Loucy (cell line): ENCODE measurements around the gene LEKR1.

ENCODE experiments used
- CTCF ChIP-seq: fragments of 200-600 bp; sonication (generic); conservative IDR thresholded peaks from 2 replicates; pipeline ENCODE4 v1.5.1; 2014; ENCODE audit warnings: mild to moderate bottlenecking, antibody characterized with exemption, low read length
- EZH2phosphoT487 ChIP-seq: fragments of 200-600 bp; IDR thresholded peaks from 2 replicates; pipeline ENCODE4 v1.6.1; 2018; ENCODE audit warnings: antibody characterized with exemption, mild to moderate bottlenecking, moderate library complexity, borderline replicate concordance

- no peak for TF ChIP-seq CTCF
- TF ChIP-seq EZH2phosphoT487, result no peak
These were observed 239.0 kb downstream of the LEKR1 start for GRCh38 chr3:157065201-157065600.
